ELF-1 (cell line): ENCODE results near the gene ZNF407.

Source experiments
- DNase-seq: peaks from one replicate; pipeline ENCODE4 v3.0.0-alpha.2; 2016; ENCODE audit warnings: low read depth, low spot score

ZNF407 gene

GRCh38 chr18:74826572-74826971 lies 228.9 kb downstream of the ZNF407 start:
- DNase-seq, result no peak

DNA sequence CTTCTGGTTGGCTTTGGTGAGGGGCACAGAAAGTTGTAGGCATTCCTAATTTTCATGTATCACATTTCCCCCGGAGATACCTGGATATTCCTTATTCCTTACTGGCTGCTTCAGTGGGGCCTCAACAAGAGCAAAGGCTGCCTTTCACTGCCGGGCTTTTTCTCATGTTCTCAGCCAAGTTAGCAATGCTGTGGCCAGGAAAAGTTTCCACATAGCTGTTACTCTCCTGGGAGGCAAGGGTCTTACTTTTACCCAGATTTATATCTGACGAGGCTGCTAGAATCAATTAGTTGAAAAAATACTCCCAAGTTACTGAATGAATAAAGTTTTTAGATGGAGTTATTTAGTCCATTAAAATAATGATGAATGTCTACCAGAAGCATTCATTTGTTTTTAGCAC lies 230.5 kb downstream of the ZNF407 start:
- DNase-seq, result no peak

- no peak for DNase-seq
These were observed 234.0 kb downstream of the ZNF407 start for GRCh38 chr18:74831571-74832250.

DNA sequence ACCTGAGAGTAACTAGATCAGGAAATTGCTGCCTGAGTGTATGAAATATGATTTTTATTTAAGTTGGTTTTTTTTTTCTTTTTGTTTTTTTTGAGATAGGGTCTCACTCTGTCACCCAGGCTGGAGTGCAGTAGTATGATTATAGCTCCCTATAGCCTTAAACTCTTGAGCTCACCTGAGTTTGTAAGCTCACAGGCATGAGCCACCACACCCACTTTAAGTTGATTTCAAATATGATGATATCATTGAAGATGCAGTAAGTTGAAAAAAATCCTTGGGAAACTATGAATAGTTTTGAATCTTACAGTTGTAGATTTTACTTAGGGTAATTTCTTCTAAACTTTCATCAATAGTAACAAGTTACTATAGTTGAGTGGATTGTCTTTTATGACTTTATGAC lies 234.7 kb downstream of the ZNF407 start:
- DNase-seq, result no peak

GRCh38 chr18:74832999-74833398 lies 235.3 kb downstream of the ZNF407 start:
- DNase-seq, result no peak

DNA sequence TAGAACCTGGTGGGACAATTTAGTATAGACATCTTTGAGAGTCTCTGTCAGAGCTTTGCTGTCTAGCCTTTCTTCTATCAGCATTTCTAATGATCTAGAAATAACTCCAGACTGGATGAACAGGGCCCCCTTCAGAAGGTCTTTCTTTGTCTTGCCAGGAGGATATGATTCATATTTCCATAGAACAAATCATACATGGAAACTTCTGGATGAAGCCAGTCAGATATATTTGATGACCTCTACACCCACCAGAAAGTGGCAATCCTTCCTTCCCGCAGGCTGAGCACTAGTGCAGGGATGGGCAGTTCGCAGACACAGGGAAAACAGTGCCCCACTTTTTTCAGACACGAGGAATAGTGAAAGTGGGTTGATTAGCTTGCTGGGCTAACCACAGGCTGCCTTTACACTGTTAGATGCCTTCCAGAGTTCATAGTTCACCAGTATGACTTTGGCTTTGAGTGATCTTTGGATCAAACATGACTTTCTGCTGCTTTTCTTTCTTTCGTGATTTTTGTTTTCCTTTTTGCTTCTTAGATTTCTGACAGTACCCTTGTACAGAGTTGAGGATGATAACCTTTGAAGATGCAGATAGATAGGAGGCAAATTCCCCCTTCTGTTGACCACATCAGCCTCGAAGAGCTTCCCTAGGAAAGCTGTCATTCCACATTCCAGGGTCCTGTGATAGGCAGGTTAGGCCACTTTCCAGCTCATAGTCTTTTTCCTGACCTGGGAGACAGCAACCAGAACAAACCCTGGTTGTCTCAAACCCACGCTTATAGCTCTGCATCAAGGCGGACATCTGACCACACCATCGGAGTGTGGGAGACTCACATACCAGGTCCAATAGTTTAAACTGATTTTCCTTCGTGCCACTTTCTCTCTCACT lies 237.0 kb downstream of the ZNF407 start:
- peak; percentile 78 for DNase-seq

DNA sequence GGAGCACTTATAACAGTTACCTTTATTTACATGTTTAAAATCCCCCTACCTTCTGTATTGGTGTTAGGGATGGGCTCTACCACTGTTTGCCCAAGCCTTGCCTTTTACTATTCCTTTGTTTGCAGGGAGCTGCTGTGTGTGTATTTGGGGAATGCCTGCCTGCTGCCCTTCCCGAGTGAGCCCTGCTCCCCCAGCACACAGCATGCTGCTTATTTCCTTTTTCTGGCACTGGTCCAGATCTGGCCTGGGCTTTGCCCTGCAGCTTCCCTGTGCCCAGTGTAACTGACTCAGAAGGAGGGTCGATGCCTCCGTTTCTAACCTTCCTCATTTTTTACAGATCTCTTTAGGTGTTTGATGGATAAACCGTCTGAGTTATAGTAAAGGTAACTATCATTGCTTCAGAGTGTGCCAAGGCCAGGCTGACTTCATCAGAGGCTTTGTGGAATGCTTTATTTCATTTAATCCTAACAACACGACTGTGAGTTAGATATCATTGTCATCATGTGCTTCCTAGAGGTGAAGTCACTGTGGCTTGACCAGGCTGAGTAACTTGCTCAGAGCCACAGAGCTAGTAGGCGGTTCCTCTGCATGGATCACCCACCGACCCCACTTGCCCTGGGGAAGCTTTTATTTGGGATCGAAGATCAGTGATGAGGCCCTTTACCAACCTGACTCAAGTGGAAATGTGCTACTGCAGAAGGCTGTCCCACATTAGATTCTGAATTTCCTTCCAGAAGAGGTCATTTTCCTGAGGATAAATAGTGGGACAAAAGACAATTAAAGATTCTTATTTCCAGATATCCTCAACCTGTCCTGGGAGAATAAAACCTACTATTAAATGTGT lies 238.8 kb downstream of the ZNF407 start:
- no peak for DNase-seq

- no peak for DNase-seq
These were observed 243.0 kb downstream of the ZNF407 start for GRCh38 chr18:74840492-74841167.

DNA sequence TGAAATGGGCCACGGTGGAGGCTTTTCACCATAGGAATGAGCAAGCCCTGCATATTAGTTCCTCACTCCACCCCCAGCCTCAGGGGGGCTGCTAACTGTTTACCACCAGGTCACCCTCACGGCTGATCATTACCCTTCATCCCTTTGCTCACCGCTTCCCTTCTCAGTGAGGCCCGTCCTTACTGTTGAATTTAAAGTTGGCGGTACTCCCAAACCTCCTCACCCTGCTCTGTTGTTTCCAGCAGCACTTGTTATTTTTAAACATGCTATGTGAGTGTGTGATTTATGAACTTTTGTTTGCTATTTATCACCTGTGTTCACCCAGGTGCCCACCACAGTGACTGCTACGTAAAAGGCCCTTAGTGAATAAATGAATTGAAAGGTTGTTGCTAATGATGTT lies 243.6 kb downstream of the ZNF407 start:
- peak; percentile 20 for DNase-seq

- DNase-seq, result no peak
These were observed 251.6 kb downstream of the ZNF407 start for GRCh38 chr18:74849301-74849700.

- DNase-seq, result no peak
These were observed 258.8 kb downstream of the ZNF407 start for GRCh38 chr18:74856434-74856833.

- DNase-seq, result no peak
These were observed 259.3 kb downstream of the ZNF407 start for GRCh38 chr18:74856928-74857327.

DNA sequence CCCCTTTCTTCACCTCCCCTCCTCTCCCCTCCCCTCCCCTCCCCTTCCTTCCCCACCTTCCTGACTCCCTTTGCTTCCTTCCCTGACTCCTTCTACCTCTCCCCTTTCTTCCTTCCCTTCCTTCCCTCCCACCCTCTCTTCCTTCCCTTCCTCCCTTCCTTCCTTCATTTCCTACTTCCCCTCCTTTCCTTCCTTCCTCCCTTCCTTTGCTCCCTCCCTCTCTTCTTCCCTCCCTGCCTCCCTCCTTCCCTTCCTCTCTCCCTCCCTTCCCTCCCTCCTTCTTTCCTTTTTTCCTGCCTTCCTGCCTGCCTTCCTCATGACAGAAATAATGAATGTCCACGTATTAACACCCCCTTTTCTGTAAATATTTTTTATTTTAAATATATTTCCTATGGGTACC lies 260.2 kb downstream of the ZNF407 start:
- no peak for DNase-seq

GRCh38 chr18:74861154-74861553 lies 263.5 kb downstream of the ZNF407 start:
- DNase-seq, result no peak

DNA sequence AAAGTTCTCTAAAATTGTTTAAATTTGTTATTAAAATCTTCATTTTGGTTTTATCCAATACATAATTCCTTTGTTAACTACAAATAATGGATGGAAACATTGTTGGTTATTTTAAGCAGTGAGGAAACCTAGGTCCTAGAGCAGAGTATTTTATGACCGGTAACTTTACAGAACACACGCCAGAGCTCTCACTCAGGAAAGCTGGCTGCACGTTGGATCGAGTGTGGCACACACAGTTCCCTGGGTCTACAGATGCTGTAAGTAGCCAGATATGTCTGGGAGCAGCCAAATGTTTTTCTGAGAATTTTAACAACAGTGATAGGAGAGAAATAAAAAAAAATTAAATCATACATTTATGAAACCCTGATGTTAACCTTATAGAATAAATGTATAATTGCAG lies 264.4 kb downstream of the ZNF407 start:
- no peak for DNase-seq

GRCh38 chr18:74866577-74866976 lies 268.9 kb downstream of the ZNF407 start:
- no peak for DNase-seq

DNA sequence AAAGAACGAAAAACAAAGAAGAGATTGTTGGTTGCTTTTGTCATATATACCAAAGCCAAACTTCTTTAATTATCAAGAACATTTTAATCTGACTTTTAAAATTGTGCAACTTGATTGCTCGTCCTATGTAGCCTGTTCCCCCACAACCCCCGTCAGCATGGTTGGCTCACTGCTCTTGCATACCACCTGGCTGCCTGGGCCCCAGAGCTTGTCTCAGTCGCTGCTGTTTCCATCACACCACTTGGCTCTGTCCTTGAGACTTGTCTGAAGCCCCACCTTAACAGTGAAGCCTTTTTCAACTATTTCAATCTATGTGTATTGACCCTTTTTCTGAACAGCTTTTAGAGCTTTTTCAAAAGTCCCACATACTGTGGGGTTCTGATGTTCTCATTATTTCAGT lies 270.8 kb downstream of the ZNF407 start:
- DNase-seq, result no peak

- peak; percentile 47 for DNase-seq
These were observed 272.5 kb downstream of the ZNF407 start for GRCh38 chr18:74869904-74870863.

- DNase-seq, result peak; percentile 17
These were observed 273.3 kb downstream of the ZNF407 start for GRCh38 chr18:74870950-74871349.

- no peak for DNase-seq
These were observed 276.0 kb downstream of the ZNF407 start for GRCh38 chr18:74873629-74874028.
